ENCODE results near the gene BANP. TPM values are rescaled to one million over a fixed set of nuclear protein-coding genes. Genes with fewer than 3 reads are reported as not detected.

BANP gene
- total RNA-seq, 3 donors from 2014 or later = 21.9 to 45.4 (median 32.4) TPM

- H3K36me3 ChIP-seq = no peaks in the 10 kb centered on the region
- H3K9me3 ChIP-seq = no peaks in the 10 kb centered on the region
- no peaks in the 10 kb centered on the region for H3K4me1 ChIP-seq
- H3K27me3 ChIP-seq = no peaks in the 10 kb centered on the region
- H3K4me3 ChIP-seq = no peak overlapping the region
- intact Hi-C loops (cut with DNase I; ENCODE audit: low total_unique reads) = no loop called here
- no peak for TF ChIP-seq POLR2AphosphoS5 (IDR thresholded peaks at IDR 0.05)
- TF ChIP-seq CTCF (IDR thresholded peaks at IDR 0.05) = no peak
- no peak for TF ChIP-seq POLR2A (IDR thresholded peaks at IDR 0.05)
- peak in 1 of 2 donors; percentile 39 for DNase-seq (ENCODE audit: low spot score in 2 of 2)
- H3K27ac ChIP-seq = peak overlapping the region; percentile 43 to 45
Measured at GRCh38 chr16:88077328-88078108, 126.3 kb downstream of the BANP start.

GRCh38 chr16:88078111-88078775 lies 127.0 kb downstream of the BANP start:
- no peaks in the 10 kb centered on the region for H3K4me1 ChIP-seq
- TF ChIP-seq POLR2A (IDR thresholded peaks at IDR 0.05) (no peak), POLR2AphosphoS5 (IDR thresholded peaks at IDR 0.05) (no peak), CTCF (IDR thresholded peaks at IDR 0.05) (no peak)
- H3K27ac ChIP-seq = peak overlapping the region in 1 of 2 donors; percentile 45
- H3K9me3 ChIP-seq = no peaks in the 10 kb centered on the region
- intact Hi-C loops (cut with DNase I; ENCODE audit: low total_unique reads) = no loop called here
- H3K27me3 ChIP-seq = no peaks in the 10 kb centered on the region
- no peaks in the 10 kb centered on the region for H3K36me3 ChIP-seq
- H3K4me3 ChIP-seq = no peak overlapping the region
- DNase-seq (ENCODE audit: low spot score in 2 of 2) = no peak

- H3K27ac ChIP-seq = no peak overlapping the region
- no peaks in the 10 kb centered on the region for H3K9me3 ChIP-seq
- H3K4me3 ChIP-seq = no peak overlapping the region
- no peaks in the 10 kb centered on the region for H3K4me1 ChIP-seq
- TF ChIP-seq CTCF (IDR thresholded peaks at IDR 0.05) = no peak
- TF ChIP-seq POLR2AphosphoS5 (IDR thresholded peaks at IDR 0.05) = no peak
- TF ChIP-seq POLR2A (IDR thresholded peaks at IDR 0.05) = no peak
- intact Hi-C loops (cut with DNase I; ENCODE audit: low total_unique reads) = no loop called here
- no peaks in the 10 kb centered on the region for H3K36me3 ChIP-seq
- no peaks in the 10 kb centered on the region for H3K27me3 ChIP-seq
- no peak for DNase-seq (ENCODE audit: low spot score in 2 of 2)
Measured at GRCh38 chr16:88083582-88083981, 132.3 kb downstream of the BANP start.

GRCh38 chr16:88084881-88085280 lies 133.6 kb downstream of the BANP start:
- DNase-seq (ENCODE audit: low spot score in 2 of 2) = no peak
- no peaks in the 10 kb centered on the region for H3K36me3 ChIP-seq
- no peak overlapping the region for H3K4me3 ChIP-seq
- H3K9me3 ChIP-seq = no peaks in the 10 kb centered on the region
- intact Hi-C loops (cut with DNase I; ENCODE audit: low total_unique reads) = no loop called here
- no peaks in the 10 kb centered on the region for H3K27me3 ChIP-seq
- no peak overlapping the region for H3K27ac ChIP-seq
- H3K4me1 ChIP-seq = no peaks in the 10 kb centered on the region
- TF ChIP-seq CTCF (IDR thresholded peaks at IDR 0.05) (no peak), POLR2AphosphoS5 (IDR thresholded peaks at IDR 0.05) (peak in 1 of 3 donors; percentile 20), POLR2A (IDR thresholded peaks at IDR 0.05) (no peak)

Data from breast epithelium (tissue), 4 donors.